Mucosa of descending colon (tissue), 3 donors: ENCODE results near the gene LOXL1. TPM values are rescaled to one million over a fixed set of nuclear protein-coding genes. Genes with fewer than 3 reads are reported as not detected.

Experiments
- ATAC-seq: fragments of 200-7000 bp; cut with Tn5 transposase; one replicate; pipeline ENCODE4 v1.9.1; 2020; ENCODE audit warnings: mild to moderate bottlenecking, moderate library complexity
- DNase-seq, 3 donors: peaks; one replicate each; pipeline ENCODE4 v3.0.0-alpha.2; 2020
- H3K36me3 ChIP-seq: fragments of 200-600 bp; one replicate; pipeline ENCODE4 v1.8.0; 2021; ENCODE audit warnings: low read depth, mild to moderate bottlenecking
- H3K4me1 ChIP-seq: fragments of 200-600 bp; one replicate; pipeline ENCODE4 v1.8.0; 2021; ENCODE audit warnings: low read depth, mild to moderate bottlenecking
- H3K4me3 ChIP-seq: fragments of 200-600 bp; one replicate; pipeline ENCODE4 v1.8.0; 2021; ENCODE audit warnings: mild to moderate bottlenecking
- H3K9me3 ChIP-seq: fragments of 200-600 bp; one replicate; pipeline ENCODE4 v1.8.0; 2021; ENCODE audit warnings: mild to moderate bottlenecking
- CTCF ChIP-seq: fragments of 200-600 bp; IDR thresholded peaks from one replicate; pipeline ENCODE4 v1.8.0; 2022; ENCODE audit warnings: antibody characterized with exemption, mild to moderate bottlenecking
- intact Hi-C, 2 donors: fragments of 100-400 bp; cut with DNase I in 1 of 2; cut with micrococcal nuclease in 1 of 2; formaldehyde crosslinking; loops; one replicate each; pipeline versions ENCODE4 v1.11.0 to v1.11.1; 2022; cut with DNase I, micrococcal nuclease
- total RNA-seq, 3 donors: library from RNA; stranded (reverse); fragmentation: NEBNext Ultra II Directional in 2 of 3; extraction: Animal tissue kit (Norgen Biotek cat#: 25700) in 2 of 3; gene quantifications; one replicate each; pipeline versions ENCODE4 v1.2.1 to v1.2.4, GENCODE V29; 2021 to 2023
- donor health status: DM: no; HTN: no; CAD: no; lungs with moderate emphysema.
- donor health status: DM: no; HTN: no; CAD: no.
- donor health status: DM: no; HTN: yes; CAD: no.

The LOXL1 gene
- total RNA-seq, 3 donors from 2014 or later = 0.87 to 7.9 (median 5.1) TPM

DNA sequence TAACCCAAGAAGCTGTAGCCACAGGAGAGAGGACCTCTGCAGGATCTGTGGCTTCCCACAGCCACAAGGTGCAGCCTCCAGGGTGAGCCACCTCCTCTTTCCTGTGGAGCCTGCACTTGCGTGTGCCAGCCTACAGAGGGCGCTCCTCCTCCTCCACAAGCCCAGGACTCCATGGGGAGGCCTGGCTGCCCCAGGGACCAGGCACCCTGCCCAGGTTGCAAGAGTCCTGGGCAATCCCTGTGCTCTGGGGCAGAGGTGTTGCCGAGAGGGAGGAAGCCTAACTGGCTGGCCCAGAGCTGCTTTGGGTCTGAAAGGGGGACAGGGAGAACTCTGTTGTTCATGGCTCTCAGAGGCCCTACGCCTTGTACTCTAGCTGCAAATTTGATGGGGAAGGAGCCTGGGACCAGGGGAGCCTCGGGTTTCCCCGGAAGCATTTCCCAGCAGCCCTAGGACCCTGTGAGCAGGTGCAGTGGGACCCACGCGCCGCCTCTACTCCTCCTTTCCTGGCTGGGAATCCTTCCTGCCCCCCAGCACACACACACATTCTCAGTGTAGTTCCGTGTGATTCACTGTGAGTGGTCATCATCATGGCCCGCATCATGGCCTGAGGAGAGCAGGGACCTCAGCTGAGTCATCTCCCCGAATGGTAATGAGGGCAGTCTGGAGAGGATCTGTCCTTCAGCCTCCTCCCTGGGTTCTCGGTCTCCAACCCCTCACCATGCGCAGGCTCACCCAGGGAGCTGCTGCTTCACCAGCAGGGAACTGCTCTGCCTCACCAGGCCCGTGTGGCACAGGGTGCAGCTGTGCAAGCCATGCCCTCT lies 28.6 kb upstream of the LOXL1 start:
- ATAC-seq (peak; percentile 90), DNase-seq (peak; percentile 38 to 60 (median 56))
- H3K4me3 ChIP-seq = no peak overlapping the region
- H3K9me3 ChIP-seq = no peaks in the 10 kb centered on the region
- no peaks in the 10 kb centered on the region for H3K4me1 ChIP-seq
- peak; percentile 75 for TF ChIP-seq CTCF
- intact Hi-C loops = no loop called here
- no peaks in the 10 kb centered on the region for H3K36me3 ChIP-seq

DNA sequence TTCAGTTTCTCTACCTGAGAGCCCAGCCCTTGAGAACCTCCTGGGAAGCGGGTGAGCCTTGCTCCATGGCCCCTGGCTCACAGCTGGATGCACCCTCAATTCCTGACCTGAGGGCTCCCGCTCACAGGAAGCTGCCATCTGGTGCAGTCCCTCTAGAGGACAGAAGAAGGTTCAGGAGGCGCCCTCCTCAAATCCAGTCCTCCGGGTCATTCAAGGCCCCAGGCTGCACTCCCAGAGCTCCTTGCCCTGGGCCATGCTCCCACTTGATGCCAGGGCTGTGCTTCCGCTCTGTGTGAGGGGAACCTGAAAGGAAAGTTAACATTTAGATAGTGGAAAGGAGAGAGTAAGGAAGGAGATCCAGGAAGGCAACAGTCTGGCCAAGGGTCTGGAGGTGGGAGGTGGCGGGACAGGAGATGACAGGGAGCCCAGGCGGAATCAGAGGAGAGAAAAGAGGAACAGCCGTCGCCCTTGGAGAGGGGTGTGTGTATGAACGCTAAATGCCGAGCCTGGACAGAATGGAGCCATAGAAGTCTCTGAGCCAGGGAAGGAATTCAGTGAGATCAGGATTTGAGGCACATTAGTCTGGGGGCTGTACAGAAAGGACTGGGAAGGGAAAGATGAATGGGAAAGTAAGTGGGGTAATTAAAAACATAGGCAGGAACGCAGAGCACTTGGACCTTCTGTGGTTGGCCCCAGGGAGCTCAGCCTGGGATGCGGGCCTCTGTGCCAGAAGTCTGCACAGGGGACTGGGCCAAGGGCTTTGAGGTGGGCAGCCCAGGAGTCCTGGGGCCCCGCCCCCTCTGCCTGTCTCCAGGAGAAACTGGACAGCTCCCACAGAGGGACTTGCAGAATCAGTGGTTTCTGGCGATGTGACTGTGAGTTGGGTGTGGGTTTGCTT lies 26.8 kb upstream of the LOXL1 start:
- DNase-seq (no peak), ATAC-seq (no peak)
- intact Hi-C loops = no loop called here
- H3K36me3 ChIP-seq = no peaks in the 10 kb centered on the region
- H3K4me3 ChIP-seq = no peak overlapping the region
- H3K9me3 ChIP-seq = no peaks in the 10 kb centered on the region
- no peaks in the 10 kb centered on the region for H3K4me1 ChIP-seq
- TF ChIP-seq CTCF = no peak

DNA sequence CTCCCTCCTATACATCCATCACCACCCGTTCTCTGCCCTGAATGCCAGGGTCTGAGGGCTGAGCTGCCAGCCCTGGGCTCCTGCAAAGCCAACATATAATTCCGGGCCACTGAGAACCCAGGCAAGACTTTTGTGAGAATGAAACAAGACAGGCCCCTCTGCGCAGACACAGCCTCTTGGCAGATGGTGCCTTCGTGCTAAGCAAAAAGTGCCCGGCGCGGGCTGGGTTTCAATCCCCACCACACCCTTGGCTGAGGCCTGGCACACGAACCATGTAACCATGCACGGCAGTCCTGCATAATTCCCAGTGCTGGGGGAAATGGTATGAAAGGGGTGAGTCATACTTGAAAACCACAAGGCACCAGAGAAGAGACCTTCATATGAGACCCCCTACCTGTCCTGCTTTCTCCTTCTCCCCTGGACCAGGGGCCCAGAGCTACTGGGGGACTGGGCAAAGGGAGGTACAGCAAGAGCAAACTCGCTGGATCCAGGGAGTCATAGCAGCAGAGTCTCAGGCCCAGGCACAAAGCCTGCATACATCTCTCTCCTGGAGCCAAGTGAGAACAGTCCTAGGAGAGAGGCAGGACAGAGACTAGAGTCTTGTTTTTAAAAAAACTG lies 26.1 kb upstream of the LOXL1 start:
- TF ChIP-seq CTCF = no peak
- intact Hi-C loops = no loop called here

DNA sequence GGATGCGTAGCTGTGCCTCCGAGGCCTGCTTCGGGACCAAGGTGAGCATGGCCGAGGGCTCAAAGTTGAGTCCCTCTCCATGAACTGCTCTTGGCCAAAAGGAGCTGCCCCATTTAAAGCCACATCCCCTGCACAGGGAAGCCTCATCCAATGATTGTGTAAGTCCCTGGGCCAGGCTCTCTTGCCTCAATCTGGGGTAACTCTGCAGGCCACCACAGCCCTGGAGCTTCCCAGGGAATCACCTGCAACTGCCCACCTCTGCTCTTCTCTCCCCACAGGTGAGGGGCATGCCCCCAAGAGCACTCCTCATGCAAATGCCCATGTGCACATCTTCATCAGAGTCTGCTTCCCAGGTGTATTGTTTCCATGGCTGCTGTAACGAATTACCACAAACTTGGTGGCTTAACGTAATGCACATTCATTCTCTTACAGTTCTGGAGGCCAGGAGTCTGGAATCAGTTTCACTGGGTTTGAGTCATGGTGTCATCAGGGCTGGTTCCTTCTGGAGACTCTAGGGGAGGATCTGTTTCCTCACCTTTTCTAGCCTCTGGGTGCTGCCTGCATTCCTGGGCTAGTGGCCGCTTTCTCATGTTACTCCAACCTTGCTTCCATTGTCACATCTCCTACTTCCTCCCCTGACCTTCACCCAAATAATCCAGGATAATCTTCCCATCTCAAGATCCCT lies 25.0 kb upstream of the LOXL1 start:
- H3K4me3 ChIP-seq = no peak overlapping the region
- ATAC-seq (no peak), DNase-seq (peak in 1 of 3 donors; percentile 12)
- no peaks in the 10 kb centered on the region for H3K9me3 ChIP-seq
- H3K36me3 ChIP-seq = no peaks in the 10 kb centered on the region
- TF ChIP-seq CTCF = no peak
- intact Hi-C loops = no loop called here
- no peaks in the 10 kb centered on the region for H3K4me1 ChIP-seq

More for the DNA sequence above, 26.1 kb upstream of the LOXL1 start:
- no peak overlapping the region for H3K4me3 ChIP-seq
- DNase-seq (peak in 1 of 3 donors; percentile 15), ATAC-seq (no peak)
- H3K36me3 ChIP-seq = no peaks in the 10 kb centered on the region
- no peaks in the 10 kb centered on the region for H3K9me3 ChIP-seq
- H3K4me1 ChIP-seq = no peaks in the 10 kb centered on the region
